ENCODE results near the gene ABRAXAS1. TPM values are rescaled to one million over a fixed set of nuclear protein-coding genes. Genes with fewer than 3 reads are reported as not detected.

ABRAXAS1 gene
- total RNA-seq, 6 experiments from 2014 or later, result 1.6 to 3.3 (median 2.6) TPM

DNA sequence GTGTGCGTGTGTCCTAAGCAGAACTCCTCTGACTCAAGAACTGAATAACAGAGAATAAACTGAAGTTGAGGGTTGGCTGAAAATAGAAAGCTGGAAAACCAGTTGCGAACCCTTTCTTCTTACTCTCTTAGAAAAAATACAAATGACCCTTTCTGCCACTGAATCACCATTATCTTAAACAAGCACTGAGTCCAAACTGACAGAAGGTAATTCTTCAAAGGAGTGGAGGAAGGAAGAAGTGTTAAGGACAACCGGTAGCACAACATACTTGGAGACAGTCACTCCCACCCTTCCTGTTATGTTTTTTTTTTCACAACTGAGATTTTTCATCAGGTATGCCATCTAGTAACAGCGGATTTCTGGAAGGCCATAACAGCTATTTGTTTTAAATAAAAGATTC lies 67.3 kb downstream of the ABRAXAS1 start:
- peaks cover 0 to 14% (median 6%) of the 10 kb centered on the region in 4 donors for H3K36me3 ChIP-seq
- H3K4me3 ChIP-seq, result no peak overlapping the region
- ATAC-seq, result no peak
- TF ChIP-seq CTCF (IDR thresholded peaks at IDR 0.05) (no peak), POLR2A (IDR thresholded peaks at IDR 0.05) (no peak)
- H3K9me3 ChIP-seq, result no peaks in the 10 kb centered on the region
- H3K4me1 ChIP-seq, result no peaks in the 10 kb centered on the region
- no peaks in the 10 kb centered on the region for H3K27me3 ChIP-seq
- no peak for DNase-seq
- WGBS (ENCODE audit: insufficient coverage, low coverage, low lambda C conversion rate, missing lambda C conversion rate), result 80% methylated on average over 4 of the region's 4 CpGs
- H3K27ac ChIP-seq, result no peak overlapping the region
- intact Hi-C loops (cut with DNase I), result no loop called here

DNA sequence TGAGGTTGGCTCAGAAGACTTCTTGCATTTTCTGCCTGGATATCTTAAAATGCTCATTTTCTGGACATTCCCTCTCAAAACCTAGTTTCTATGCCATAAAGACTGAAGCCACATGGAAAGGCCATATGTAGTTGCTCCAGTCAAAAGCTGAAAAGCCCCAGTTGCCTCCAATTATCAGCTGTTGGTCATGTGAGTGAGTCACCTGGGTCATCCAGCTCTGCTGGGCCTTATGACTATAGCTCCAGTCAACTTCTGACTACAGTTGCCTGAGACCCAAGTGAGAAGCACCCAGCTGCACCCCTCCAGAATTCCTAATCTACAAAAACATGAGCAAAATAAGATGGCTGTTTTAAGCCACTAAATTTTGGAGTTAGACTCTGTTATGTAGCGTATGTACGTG lies 71.2 kb downstream of the ABRAXAS1 start:
- Histone ChIP-seq H3K27ac (no peak overlapping the region), H3K36me3 (peaks cover 0 to 8% (median 2%) of the 10 kb centered on the region in 4 donors), H3K4me3 (no peak overlapping the region), H3K4me1 (no peaks in the 10 kb centered on the region), H3K9me3 (no peaks in the 10 kb centered on the region), H3K27me3 (no peaks in the 10 kb centered on the region)
- TF ChIP-seq CTCF (IDR thresholded peaks at IDR 0.05), result no peak
- TF ChIP-seq POLR2A (IDR thresholded peaks at IDR 0.05), result no peak
- DNase-seq (no peak), ATAC-seq (no peak)
- WGBS (ENCODE audit: insufficient coverage, low coverage, low lambda C conversion rate, missing lambda C conversion rate), result 94% methylated on average over 2 of the region's 2 CpGs
- intact Hi-C loops (cut with DNase I), result no loop called here

Other genes with a start within 250 kb of the ABRAXAS1 start
- 10 to 100 TPM in 4 of 6 experiments, 1 to 10 TPM in 2; 6.9 to 15.5 (median 10.6) TPM for gene COQ2, start 200.3 kb downstream of the ABRAXAS1 start, total RNA-seq
- 1 to 10 TPM in 3 of 6 experiments, under 1 TPM in 3; 0.68 to 2.0 (median 1.2) TPM for gene HPSE, start 150.3 kb downstream of the ABRAXAS1 start, total RNA-seq
- gene HELQ, start 29.3 kb downstream of the ABRAXAS1 start, total RNA-seq, result 1 to 10 TPM; 5.6 to 8.0 (median 7.5) TPM
- gene MRPS18C, start 29.0 kb downstream of the ABRAXAS1 start, total RNA-seq, result 10 to 100 TPM; 22.4 to 29.1 (median 24.1) TPM
- 1 to 10 TPM; 5.1 to 9.0 (median 5.7) TPM for gene GPAT3, start 51.0 kb upstream of the ABRAXAS1 start, total RNA-seq